GM13976 (cell line): ENCODE results near the gene ZC3H7B.

Source experiments
- DNase-seq: peaks from one replicate; pipeline ENCODE4 v3.0.0; 2012; ENCODE audit warnings: low spot score
- in situ Hi-C: fragments of 300-500 bp; cut with MboI; formaldehyde crosslinking; loops from one replicate; pipeline ENCODE4 v1.12.0; 2022; ENCODE audit warnings: low sequenced_read_pairs, mixed read lengths, inconsistent platforms; ENCODE audit not compliant: unreplicated experiment
- TF ChIP-seq, protein P1 (sequence below): IDR thresholded peaks from 2 replicates; pipeline ENCODE4 v1.5.1; 2012; ENCODE audit warnings: borderline replicate concordance, mild to moderate bottlenecking; ENCODE audit not compliant: insufficient read depth; ENCODE audit errors: extremely low read depth, missing control alignments, control extremely low read depth

Gene ZC3H7B

GRCh38 chr22:41350087-41350486 is 48.8 kb downstream of the ZC3H7B start:
- DNase-seq: no peak
- in situ Hi-C loops: no loop called here
- TF ChIP-seq, protein P1, sequence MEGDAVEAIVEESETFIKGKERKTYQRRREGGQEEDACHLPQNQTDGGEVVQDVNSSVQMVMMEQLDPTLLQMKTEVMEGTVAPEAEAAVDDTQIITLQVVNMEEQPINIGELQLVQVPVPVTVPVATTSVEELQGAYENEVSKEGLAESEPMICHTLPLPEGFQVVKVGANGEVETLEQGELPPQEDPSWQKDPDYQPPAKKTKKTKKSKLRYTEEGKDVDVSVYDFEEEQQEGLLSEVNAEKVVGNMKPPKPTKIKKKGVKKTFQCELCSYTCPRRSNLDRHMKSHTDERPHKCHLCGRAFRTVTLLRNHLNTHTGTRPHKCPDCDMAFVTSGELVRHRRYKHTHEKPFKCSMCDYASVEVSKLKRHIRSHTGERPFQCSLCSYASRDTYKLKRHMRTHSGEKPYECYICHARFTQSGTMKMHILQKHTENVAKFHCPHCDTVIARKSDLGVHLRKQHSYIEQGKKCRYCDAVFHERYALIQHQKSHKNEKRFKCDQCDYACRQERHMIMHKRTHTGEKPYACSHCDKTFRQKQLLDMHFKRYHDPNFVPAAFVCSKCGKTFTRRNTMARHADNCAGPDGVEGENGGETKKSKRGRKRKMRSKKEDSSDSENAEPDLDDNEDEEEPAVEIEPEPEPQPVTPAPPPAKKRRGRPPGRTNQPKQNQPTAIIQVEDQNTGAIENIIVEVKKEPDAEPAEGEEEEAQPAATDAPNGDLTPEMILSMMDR: no peak

- in situ Hi-C loops: no loop called here
- DNase-seq: no peak
- TF ChIP-seq, protein P1: no peak
Observed at GRCh38 chr22:41351011-41351410, 49.7 kb downstream of the ZC3H7B start.

DNA sequence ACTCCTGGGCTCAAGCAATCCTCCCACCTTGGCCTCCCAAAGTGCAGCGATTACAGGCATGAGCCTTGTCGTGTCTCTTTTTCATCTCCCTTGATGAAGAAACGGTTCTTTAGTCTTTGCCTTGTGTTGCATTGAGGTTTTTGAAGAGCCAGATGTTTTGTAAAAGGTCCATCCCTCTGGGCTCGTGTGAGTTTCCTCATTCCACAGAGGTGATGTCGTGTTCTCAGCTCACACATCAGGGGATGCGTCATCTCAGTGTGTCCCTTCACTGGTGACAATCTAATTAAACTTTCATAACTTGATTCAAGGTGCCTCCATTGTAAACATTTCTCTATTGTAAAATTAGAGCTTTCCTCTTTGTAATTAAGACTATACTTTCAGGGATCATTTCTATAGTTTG is 50.7 kb downstream of the ZC3H7B start:
- in situ Hi-C loops: no loop called here
- DNase-seq: no peak
- TF ChIP-seq, protein P1: no peak

- in situ Hi-C loops: no loop called here
- TF ChIP-seq, protein P1: no peak
- DNase-seq: no peak
Observed at GRCh38 chr22:41353862-41354575, 52.7 kb downstream of the ZC3H7B start.

DNA sequence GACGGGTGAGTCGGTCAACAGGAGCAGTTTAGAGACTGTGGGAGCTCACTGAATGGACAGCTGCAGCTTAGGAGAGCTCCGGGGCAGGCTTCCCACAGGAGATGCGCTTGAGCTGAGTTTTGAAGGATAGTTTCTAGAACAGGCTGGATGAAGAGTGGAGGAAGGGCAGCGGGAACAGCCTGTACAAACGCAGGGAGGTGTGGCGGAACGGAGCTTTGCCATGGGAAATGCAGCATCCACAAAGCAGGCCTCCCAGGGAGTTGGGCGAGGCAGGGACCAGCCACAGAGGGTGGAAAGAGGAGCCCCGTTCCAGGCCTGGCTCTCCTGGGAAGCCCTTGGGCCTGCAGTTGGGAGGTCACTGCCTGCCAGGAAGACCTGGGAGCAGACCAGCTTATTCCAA is 53.7 kb downstream of the ZC3H7B start:
- TF ChIP-seq, protein P1: no peak
- in situ Hi-C loops: no loop called here
- no peak for DNase-seq

GRCh38 chr22:41355895-41356294 is 54.6 kb downstream of the ZC3H7B start:
- TF ChIP-seq, protein P1: no peak
- in situ Hi-C loops: no loop called here

More at GRCh38 chr22:41355895-41356294, 54.6 kb downstream of the ZC3H7B start:
- DNase-seq: no peak
